Measurements from ENCODE around the gene BDH1. TPM values are rescaled to one million over a fixed set of nuclear protein-coding genes. Genes with fewer than 3 reads are reported as not detected.
A peak's percentile ranks its signal among the peaks of the same experiment; 100 is the strongest.

Gene BDH1
- total and polyA plus RNA-seq, 2 of the 13 experiments (the other 11 are each of a cell fraction or from before 2014, with no cell fraction given), result 21.2 to 71.9 TPM

DNA sequence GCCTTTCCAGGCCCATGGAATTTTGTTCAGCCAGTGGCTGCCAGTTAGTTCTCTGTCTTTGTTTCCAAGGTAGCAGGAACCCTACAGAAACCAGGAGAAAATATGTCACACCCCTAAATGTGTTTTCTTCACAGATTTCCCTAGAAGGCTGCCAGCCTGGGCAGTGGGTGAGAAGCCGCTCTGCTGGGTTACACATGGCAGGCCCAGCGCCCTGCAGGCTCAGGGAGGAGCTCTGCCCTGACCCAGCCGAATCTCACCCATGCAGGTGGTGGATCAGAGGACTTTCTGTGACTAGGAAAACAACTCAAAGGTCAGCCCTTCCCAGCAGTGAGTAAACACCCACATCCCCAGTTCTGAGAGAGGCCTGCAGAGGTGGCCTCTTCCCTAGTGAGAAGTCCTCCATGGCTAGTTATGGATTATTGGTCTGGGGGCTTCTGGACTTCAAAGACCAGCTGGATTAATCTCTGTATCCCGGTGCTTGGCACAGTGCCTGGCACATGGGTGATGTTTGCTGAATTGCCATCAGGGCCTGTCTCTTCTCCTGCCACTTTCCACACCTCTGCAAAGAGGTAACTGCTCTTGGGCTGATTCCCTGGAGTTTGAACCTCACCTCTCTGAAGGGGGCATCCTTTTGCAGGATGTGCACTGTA, 34.7 kb upstream of the BDH1 start (continued):
- TF ChIP-seq, protein P1, sequence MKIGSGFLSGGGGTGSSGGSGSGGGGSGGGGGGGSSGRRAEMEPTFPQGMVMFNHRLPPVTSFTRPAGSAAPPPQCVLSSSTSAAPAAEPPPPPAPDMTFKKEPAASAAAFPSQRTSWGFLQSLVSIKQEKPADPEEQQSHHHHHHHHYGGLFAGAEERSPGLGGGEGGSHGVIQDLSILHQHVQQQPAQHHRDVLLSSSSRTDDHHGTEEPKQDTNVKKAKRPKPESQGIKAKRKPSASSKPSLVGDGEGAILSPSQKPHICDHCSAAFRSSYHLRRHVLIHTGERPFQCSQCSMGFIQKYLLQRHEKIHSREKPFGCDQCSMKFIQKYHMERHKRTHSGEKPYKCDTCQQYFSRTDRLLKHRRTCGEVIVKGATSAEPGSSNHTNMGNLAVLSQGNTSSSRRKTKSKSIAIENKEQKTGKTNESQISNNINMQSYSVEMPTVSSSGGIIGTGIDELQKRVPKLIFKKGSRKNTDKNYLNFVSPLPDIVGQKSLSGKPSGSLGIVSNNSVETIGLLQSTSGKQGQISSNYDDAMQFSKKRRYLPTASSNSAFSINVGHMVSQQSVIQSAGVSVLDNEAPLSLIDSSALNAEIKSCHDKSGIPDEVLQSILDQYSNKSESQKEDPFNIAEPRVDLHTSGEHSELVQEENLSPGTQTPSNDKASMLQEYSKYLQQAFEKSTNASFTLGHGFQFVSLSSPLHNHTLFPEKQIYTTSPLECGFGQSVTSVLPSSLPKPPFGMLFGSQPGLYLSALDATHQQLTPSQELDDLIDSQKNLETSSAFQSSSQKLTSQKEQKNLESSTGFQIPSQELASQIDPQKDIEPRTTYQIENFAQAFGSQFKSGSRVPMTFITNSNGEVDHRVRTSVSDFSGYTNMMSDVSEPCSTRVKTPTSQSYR (CRISPR knock-in tag; IDR thresholded peaks at IDR 0.05; ENCODE audit: borderline replicate concordance), result peak; percentile 41; the same call in 1 of the 2 replicates
- TF ChIP-seq ZBTB7B (CRISPR knock-in tag; IDR thresholded peaks at IDR 0.05) (peak; percentile 90), ZNF792 (CRISPR knock-in tag; IDR thresholded peaks at IDR 0.05) (peak; percentile 89), ZNF343 (CRISPR knock-in tag; IDR thresholded peaks at IDR 0.05) (peak; percentile 35; the same call in 1 of the 2 replicates), XRCC5 (optimal IDR thresholded peaks at IDR 0.05; ENCODE audit: low read length) (peak; percentile 83), MAFG (CRISPR knock-in tag; IDR thresholded peaks at IDR 0.05) (no peak), ZNF713 (CRISPR knock-in tag; IDR thresholded peaks at IDR 0.05) (no peak), ZNF296 (CRISPR knock-in tag; conservative IDR thresholded peaks at IDR 0.05) (no peak), TEAD3 (CRISPR knock-in tag; optimal IDR thresholded peaks at IDR 0.05; ENCODE audit: borderline replicate concordance) (no peak)
- TF ChIP-seq, protein P2, sequence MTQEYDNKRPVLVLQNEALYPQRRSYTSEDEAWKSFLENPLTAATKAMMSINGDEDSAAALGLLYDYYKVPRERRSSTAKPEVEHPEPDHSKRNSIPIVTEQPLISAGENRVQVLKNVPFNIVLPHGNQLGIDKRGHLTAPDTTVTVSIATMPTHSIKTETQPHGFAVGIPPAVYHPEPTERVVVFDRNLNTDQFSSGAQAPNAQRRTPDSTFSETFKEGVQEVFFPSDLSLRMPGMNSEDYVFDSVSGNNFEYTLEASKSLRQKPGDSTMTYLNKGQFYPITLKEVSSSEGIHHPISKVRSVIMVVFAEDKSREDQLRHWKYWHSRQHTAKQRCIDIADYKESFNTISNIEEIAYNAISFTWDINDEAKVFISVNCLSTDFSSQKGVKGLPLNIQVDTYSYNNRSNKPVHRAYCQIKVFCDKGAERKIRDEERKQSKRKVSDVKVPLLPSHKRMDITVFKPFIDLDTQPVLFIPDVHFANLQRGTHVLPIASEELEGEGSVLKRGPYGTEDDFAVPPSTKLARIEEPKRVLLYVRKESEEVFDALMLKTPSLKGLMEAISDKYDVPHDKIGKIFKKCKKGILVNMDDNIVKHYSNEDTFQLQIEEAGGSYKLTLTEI (CRISPR knock-in tag; conservative IDR thresholded peaks at IDR 0.05), result no peak
- TF ChIP-seq, protein P3, sequence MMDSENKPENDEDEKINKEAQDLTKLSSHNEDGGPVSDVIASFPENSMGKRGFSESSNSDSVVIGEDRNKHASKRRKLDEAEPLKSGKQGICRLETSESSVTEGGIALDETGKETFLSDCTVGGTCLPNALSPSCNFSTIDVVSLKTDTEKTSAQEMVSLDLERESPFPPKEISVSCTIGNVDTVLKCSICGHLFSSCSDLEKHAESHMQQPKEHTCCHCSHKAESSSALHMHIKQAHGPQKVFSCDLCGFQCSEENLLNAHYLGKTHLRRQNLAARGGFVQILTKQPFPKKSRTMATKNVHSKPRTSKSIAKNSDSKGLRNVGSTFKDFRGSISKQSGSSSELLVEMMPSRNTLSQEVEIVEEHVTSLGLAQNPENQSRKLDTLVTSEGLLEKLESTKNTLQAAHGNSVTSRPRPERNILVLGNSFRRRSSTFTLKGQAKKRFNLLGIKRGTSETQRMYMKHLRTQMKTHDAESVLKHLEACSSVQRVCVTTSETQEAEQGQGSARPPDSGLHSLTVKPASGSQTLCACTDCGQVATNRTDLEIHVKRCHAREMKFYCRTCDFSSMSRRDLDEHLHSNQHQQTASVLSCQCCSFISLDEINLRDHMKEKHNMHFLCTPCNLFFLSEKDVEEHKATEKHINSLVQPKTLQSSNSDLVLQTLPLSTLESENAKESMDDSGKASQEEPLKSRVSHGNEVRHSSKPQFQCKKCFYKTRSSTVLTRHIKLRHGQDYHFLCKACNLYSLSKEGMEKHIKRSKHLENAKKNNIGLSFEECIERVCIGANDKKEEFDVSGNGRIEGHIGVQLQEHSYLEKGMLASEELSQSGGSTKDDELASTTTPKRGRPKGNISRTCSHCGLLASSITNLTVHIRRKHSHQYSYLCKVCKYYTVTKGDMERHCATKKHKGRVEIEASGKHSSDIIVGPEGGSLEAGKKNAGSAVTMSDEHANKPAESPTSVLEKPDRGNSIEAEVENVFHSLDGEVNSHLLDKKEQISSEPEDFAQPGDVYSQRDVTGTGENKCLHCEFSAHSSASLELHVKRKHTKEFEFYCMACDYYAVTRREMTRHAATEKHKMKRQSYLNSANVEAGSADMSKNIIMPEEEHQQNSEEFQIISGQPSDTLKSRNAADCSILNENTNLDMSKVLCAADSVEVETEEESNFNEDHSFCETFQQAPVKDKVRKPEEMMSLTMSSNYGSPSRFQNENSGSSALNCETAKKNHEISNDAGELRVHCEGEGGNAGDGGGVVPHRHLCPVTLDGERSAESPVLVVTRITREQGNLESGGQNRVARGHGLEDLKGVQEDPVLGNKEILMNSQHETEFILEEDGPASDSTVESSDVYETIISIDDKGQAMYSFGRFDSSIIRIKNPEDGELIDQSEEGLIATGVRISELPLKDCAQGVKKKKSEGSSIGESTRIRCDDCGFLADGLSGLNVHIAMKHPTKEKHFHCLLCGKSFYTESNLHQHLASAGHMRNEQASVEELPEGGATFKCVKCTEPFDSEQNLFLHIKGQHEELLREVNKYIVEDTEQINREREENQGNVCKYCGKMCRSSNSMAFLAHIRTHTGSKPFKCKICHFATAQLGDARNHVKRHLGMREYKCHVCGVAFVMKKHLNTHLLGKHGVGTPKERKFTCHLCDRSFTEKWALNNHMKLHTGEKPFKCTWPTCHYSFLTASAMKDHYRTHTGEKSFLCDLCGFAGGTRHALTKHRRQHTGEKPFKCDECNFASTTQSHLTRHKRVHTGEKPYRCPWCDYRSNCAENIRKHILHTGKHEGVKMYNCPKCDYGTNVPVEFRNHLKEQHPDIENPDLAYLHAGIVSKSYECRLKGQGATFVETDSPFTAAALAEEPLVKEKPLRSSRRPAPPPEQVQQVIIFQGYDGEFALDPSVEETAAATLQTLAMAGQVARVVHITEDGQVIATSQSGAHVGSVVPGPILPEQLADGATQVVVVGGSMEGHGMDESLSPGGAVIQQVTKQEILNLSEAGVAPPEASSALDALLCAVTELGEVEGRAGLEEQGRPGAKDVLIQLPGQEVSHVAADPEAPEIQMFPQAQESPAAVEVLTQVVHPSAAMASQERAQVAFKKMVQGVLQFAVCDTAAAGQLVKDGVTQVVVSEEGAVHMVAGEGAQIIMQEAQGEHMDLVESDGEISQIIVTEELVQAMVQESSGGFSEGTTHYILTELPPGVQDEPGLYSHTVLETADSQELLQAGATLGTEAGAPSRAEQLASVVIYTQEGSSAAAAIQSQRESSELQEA (CRISPR knock-in tag; IDR thresholded peaks at IDR 0.05; ENCODE audit: not compliant biosample characterization), result no peak
